Heart right ventricle (tissue), 16 donors: ENCODE results near the gene ADGRF4. TPM values are rescaled to one million over a fixed set of nuclear protein-coding genes. Genes with fewer than 3 reads are reported as not detected.

Source experiments
- ATAC-seq, 8 donors: fragments of 200-7000 bp; cut with Tn5 transposase; one replicate each; pipeline ENCODE4 v1.9.1; 2020; ENCODE audit warnings: mild to moderate bottlenecking in 8 of 8, moderate library complexity in 8 of 8, moderate number of reproducible peaks in 1 of 8
- DNase-seq, 2 donors: peaks; one replicate each; pipeline ENCODE4 v3.0.0-alpha.2; 2020
- H3K27ac ChIP-seq, 10 donors: fragments of 200-600 bp; sonication (generic) in 2 of 10; one replicate each; pipeline versions ENCODE4 v1.5.0 to v1.8.0; 2020 to 2022; ENCODE audit warnings: mild to moderate bottlenecking in 3 of 10
- H3K27me3 ChIP-seq, 7 donors: fragments of 200-600 bp; one replicate each; pipeline ENCODE4 v1.8.0; 2021 to 2022; ENCODE audit warnings: mild to moderate bottlenecking in 2 of 7
- H3K36me3 ChIP-seq, 9 donors: fragments of 200-600 bp; sonication (generic) in 1 of 9; one replicate each; pipeline versions ENCODE4 v1.5.0 to v1.8.0; 2020 to 2022; ENCODE audit warnings: mild to moderate bottlenecking in 2 of 9
- H3K4me1 ChIP-seq, 9 donors: fragments of 200-600 bp; sonication (generic) in 1 of 9; one replicate each; pipeline versions ENCODE4 v1.5.0 to v1.8.0; 2020 to 2022; ENCODE audit warnings: mild to moderate bottlenecking in 4 of 9
- H3K4me3 ChIP-seq, 10 donors: fragments of 200-600 bp; sonication (generic) in 2 of 10; one replicate each; pipeline versions ENCODE4 v1.5.0 to v1.8.0; 2020 to 2022; ENCODE audit warnings: mild to moderate bottlenecking in 7 of 10, moderate library complexity in 2 of 10
- H3K9me3 ChIP-seq, 11 donors: fragments of 200-600 bp in 10 of 11; sonication (generic) in 2 of 11; one replicate each; pipeline versions ENCODE4 v1.5.0 to v1.8.0; 2013 to 2022; ENCODE audit warnings: mild to moderate bottlenecking in 2 of 11, control low read depth in 1 of 11, moderate library complexity in 1 of 11
- CTCF ChIP-seq, 9 donors: fragments of 200-600 bp; sonication (generic) in 2 of 9; IDR thresholded peaks; one replicate each; pipeline versions ENCODE4 v1.5.0 to v1.8.0; 2021 to 2022; ENCODE audit warnings: antibody characterized with exemption in 9 of 9, mild to moderate bottlenecking in 5 of 9, moderate library complexity in 1 of 9
- WGBS, 2 donors: extraction: QIAGEN DNeasy Blood & Tissue Kit; methylation state at CpG; one replicate each; pipeline ENCODE4 v1.1.7; 2013; ENCODE audit warnings: inconsistent platforms in 1 of 2; 5-methylcytosine and 5-hydroxymethylcytosine counted together
- intact Hi-C, 10 donors: fragments of 100-400 bp; cut with DNase I; formaldehyde crosslinking; loops; one replicate each; pipeline versions ENCODE4 v1.11.1 to v1.14.2; 2022
- long read RNA-seq, 3 donors: library from polyadenylated mRNA; unstranded; transcript quantifications; one replicate each; pipeline ENCODE4 v2.0.0, GENCODE V29; 2020 to 2021
- polyA plus RNA-seq, 2 donors: library from polyadenylated mRNA; stranded (reverse); fragments of 200-250 nt; gene quantifications; one replicate each; pipeline ENCODE4 v1.2.3, GENCODE V29; 2013
- total RNA-seq, 10 donors: library from RNA; stranded (reverse); fragmentation: NEBNext Ultra II Directional in 3 of 10; extraction: Animal tissue kit (Norgen Biotek cat#: 25700) in 3 of 10; gene quantifications; one replicate each; pipeline versions ENCODE4 v1.2.1 to v1.2.4, GENCODE V29; 2021 to 2023
- donor health status: Arrhythmogenic right ventricular cardiomyopathy.
- donor health status: ischemic (EF 13 %, LVEDD 7.1; RV severe dilation, severe dysfunction).
- donor health status: healthy with polysubstance abuse.
- donor health status: DM: no; HTN: yes; CAD: no.
- donor health status: DM: no; HTN: no; CAD: no.
- donor health status: ischemic (EF 25% LVEDD 6.9; RV normal size, moderate dysfunction).
- donor health status: ischemic (EF 25% LVEDD 5.7; RV mildly dilated, moderate dysfunction).
- donor health status: healthy.
- donor health status: DM: yes; HTN: yes; CAD: no.
- donor health status: Ischemic cardiomyopathy.
- donor health status: ischemic (EF 35%, LVEDD 5.7; RV mildly dilated, moderate dysfunction).
- donor health status: nonischemic (EF 11% LVEDD 7.7; RV severe dilation, severe dysfunction).
- donor health status: DM: yes; HTN: yes; CAD: no.
- donor health status: PGD.
- donor health status: ischemic (EF 29% LVEDD 5.4; RV normal size, mild dysfunction).
- donor health status: nonischemic (EF 23%, LVEDD 6.1; RV moderate dilation, normal function).

Gene ADGRF4
- total RNA-seq (under 1 TPM in 4 of 10 donors, not detected in 6; 0.07 to 0.74 (median 0.40) TPM), polyA plus RNA-seq (under 1 TPM in 1 of 2 donors, not detected in 1; 0.01 TPM)
- long read RNA-seq, donor 1: 0 reads
- long read RNA-seq, donor 2: 0 reads
- long read RNA-seq, donor 3: 0 reads

GRCh38 chr6:47698342-47698787 lies at the start of gene ADGRF4:
ADGRF4 (plus strand) TSS chr6:47698580; CDS start chr6:47707246, 8,666 bp downstream.
- ATAC-seq (peak in 1 of 8 donors; percentile 11), DNase-seq (no peak)
- H3K27ac ChIP-seq: no peak within 1 kb of the TSS
- intact Hi-C loops: no loop called here
- H3K4me3 ChIP-seq: no peak within 1 kb of the TSS
- no peaks in the 10 kb centered on the region for H3K9me3 ChIP-seq
- H3K4me1 ChIP-seq: no peaks in the 10 kb centered on the region
- TF ChIP-seq CTCF (IDR thresholded peaks at IDR 0.05): no peak
- no peaks in the 10 kb centered on the region for H3K27me3 ChIP-seq
- WGBS, 2 donors: 80 to 89% methylated on average over 5 of the region's 5 CpGs
- H3K36me3 ChIP-seq: no peaks in the 10 kb centered on the region

- Histone ChIP-seq H3K36me3 (no peaks in the 10 kb centered on the region), H3K4me3 (no peak overlapping the region), H3K27ac (peak overlapping the region in 7 of 10 donors; percentile 17 to 67 (median 56)), H3K27me3 (no peaks in the 10 kb centered on the region), H3K9me3 (no peaks in the 10 kb centered on the region), H3K4me1 (peaks cover 5 to 27% (median 15%) of the 10 kb centered on the region in 9 donors)
- intact Hi-C loops: loop anchor here in 2 of 10 donors (5.0 kb wide), 2 partner anchors 82 to 92 kb away; no protein-coding TSS in a partner anchor
- TF ChIP-seq CTCF (IDR thresholded peaks at IDR 0.05): no peak
- DNase-seq: no peak
- WGBS, 2 donors: 28 to 34% methylated on average over 3 of the region's 3 CpGs
- ATAC-seq: peak in 6 of 8 donors; percentile 53 to 81 (median 73)
These were observed 47.6 kb upstream of the ADGRF4 start for GRCh38 chr6:47650553-47651432.

- Histone ChIP-seq H3K4me3 (no peak overlapping the region), H3K4me1 (peaks cover 5 to 27% (median 16%) of the 10 kb centered on the region in 9 donors), H3K9me3 (no peaks in the 10 kb centered on the region), H3K27me3 (no peaks in the 10 kb centered on the region), H3K36me3 (no peaks in the 10 kb centered on the region), H3K27ac (peak overlapping the region in 7 of 10 donors; percentile 17 to 67 (median 56))
- ATAC-seq: peak in 6 of 8 donors; percentile 30 to 71 (median 37)
- no peak for DNase-seq
- 33 to 48% methylated on average over 6 of the region's 6 CpGs for WGBS, 2 donors
- no peak for TF ChIP-seq CTCF (IDR thresholded peaks at IDR 0.05)
- intact Hi-C loops: loop anchor here in 2 of 10 donors (5.0 kb wide), 2 partner anchors 81 to 91 kb away; no protein-coding TSS in a partner anchor
These were observed 46.9 kb upstream of the ADGRF4 start for GRCh38 chr6:47651505-47651944.

GRCh38 chr6:47653706-47654105 lies 44.7 kb upstream of the ADGRF4 start:
- Histone ChIP-seq H3K36me3 (no peaks in the 10 kb centered on the region), H3K4me3 (no peak overlapping the region), H3K9me3 (no peaks in the 10 kb centered on the region), H3K27ac (no peak overlapping the region), H3K4me1 (peaks cover 5 to 27% (median 17%) of the 10 kb centered on the region in 9 donors), H3K27me3 (no peaks in the 10 kb centered on the region)
- TF ChIP-seq CTCF (IDR thresholded peaks at IDR 0.05): no peak
- intact Hi-C loops: loop anchor here in 2 of 10 donors (5.0 kb wide), 2 partner anchors 79 to 89 kb away; no protein-coding TSS in a partner anchor
- WGBS, 2 donors: 93 to 94% methylated on average over 5 of the region's 5 CpGs
- DNase-seq (no peak), ATAC-seq (no peak)
